Subcutaneous adipose tissue (tissue), 4 donors: ENCODE results near the gene HHIPL1. TPM values are rescaled to one million over a fixed set of nuclear protein-coding genes. Genes with fewer than 3 reads are reported as not detected.

ENCODE experiments used
- CTCF ChIP-seq: fragments of 450-650 bp; IDR thresholded peaks from one replicate; pipeline ENCODE4 v1.5.1; 2016; ENCODE audit warnings: low read depth, mild to moderate bottlenecking, control low read depth, antibody characterized with exemption, moderate library complexity
- total RNA-seq, 4 donors: library from RNA; depleted of rRNA; stranded (reverse); fragments of >200 nt; gene quantifications; one replicate each; pipeline ENCODE4 v1.1.0, GENCODE V29; 2016

HHIPL1 gene
- total RNA-seq, 4 donors from 2014 or later: 1.3 to 4.8 (median 2.2) TPM

- no peak for TF ChIP-seq CTCF
Observed at GRCh38 chr14:99689266-99690236, 44.6 kb downstream of the HHIPL1 start.

GRCh38 chr14:99690636-99691035, 45.7 kb downstream of the HHIPL1 start:
- no peak for TF ChIP-seq CTCF

- TF ChIP-seq CTCF: no peak
Observed at GRCh38 chr14:99691111-99691885, 46.4 kb downstream of the HHIPL1 start.

- TF ChIP-seq CTCF: no peak
Observed at GRCh38 chr14:99693918-99694317, 49.0 kb downstream of the HHIPL1 start.

GRCh38 chr14:99696929-99697328, 52.0 kb downstream of the HHIPL1 start:
- TF ChIP-seq CTCF: no peak

GRCh38 chr14:99698236-99698635, 53.3 kb downstream of the HHIPL1 start:
- TF ChIP-seq CTCF: no peak

- no peak for TF ChIP-seq CTCF
Observed at GRCh38 chr14:99698642-99699041, 53.7 kb downstream of the HHIPL1 start.
